Peyer's patch (tissue), 4 donors: Measurements from ENCODE around the gene CSNK1A1L.

Source experiments
- POLR2A ChIP-seq, 2 donors: fragments of 450-650 bp; IDR thresholded peaks; one replicate each; pipeline ENCODE4 v1.5.1; 2017; ENCODE audit warnings: antibody characterized with exemption in 2 of 2, mild to moderate bottlenecking in 2 of 2, moderate library complexity in 2 of 2
- TF ChIP-seq, protein P1 (sequence below), 6 experiments: fragments of 450-650 bp in 4 of 6; fragments of 200-600 bp in 2 of 6; sonication (generic) in 1 of 6; IDR thresholded peaks; one replicate each; pipeline ENCODE4 v1.5.1; 2017 to 2019; ENCODE audit warnings: antibody characterized with exemption in 6 of 6, mild to moderate bottlenecking in 3 of 6, moderate library complexity in 1 of 6

DNA sequence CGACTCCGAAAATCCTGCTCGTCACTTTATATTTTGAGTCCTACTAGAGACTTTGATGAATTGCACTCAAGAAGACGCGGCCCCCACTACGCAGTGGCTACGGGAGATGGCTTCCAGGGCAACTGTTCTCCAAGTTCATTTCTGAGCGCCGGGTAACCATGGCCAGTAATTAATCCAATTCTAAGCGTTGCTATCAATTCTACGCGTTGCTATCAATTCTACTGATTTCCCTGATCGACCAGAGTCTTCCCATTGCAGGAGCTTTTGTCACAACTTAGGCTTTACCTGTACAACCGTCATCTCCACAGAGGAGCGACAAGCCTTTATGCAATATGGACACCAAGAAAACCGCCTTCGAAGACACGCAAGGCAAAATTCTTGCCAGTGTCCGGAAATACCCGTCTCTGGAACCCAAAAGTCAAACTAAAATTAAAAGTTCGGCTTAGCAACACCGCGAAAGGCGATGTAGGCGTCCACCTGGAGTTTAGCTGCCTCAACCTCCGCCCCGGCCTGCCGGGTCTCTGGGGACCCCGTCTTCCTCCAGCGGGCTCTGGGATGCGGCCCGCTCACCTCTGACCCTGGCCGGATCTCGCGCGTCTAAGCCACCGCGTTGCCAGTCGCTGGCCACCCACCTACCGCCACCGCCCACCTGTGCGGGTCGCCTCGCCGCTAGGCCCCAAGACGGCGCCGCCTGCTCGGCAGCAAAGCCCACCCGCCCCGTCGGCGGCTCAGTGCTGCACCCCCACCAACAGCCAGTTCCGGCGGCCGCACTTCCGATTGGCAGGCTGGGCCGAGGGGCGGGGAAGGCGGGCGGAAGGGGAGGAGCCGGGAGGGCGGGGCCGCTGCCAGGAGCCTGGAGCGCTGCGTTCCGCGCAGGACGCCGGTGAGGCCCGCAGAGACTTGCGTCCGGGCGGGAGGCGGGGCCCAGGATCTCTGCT is 46.3 kb downstream of the CSNK1A1L start, which contains the start of gene SUPT20H:
- TF ChIP-seq, protein P1, sequence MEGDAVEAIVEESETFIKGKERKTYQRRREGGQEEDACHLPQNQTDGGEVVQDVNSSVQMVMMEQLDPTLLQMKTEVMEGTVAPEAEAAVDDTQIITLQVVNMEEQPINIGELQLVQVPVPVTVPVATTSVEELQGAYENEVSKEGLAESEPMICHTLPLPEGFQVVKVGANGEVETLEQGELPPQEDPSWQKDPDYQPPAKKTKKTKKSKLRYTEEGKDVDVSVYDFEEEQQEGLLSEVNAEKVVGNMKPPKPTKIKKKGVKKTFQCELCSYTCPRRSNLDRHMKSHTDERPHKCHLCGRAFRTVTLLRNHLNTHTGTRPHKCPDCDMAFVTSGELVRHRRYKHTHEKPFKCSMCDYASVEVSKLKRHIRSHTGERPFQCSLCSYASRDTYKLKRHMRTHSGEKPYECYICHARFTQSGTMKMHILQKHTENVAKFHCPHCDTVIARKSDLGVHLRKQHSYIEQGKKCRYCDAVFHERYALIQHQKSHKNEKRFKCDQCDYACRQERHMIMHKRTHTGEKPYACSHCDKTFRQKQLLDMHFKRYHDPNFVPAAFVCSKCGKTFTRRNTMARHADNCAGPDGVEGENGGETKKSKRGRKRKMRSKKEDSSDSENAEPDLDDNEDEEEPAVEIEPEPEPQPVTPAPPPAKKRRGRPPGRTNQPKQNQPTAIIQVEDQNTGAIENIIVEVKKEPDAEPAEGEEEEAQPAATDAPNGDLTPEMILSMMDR (IDR thresholded peaks at IDR 0.05), result no peak
- TF ChIP-seq POLR2A (IDR thresholded peaks at IDR 0.05), result peak; percentile 59 to 88
